Ovary (tissue), 3 donors: Measurements from ENCODE around the gene KLHL33.

ENCODE experiments used
- CTCF ChIP-seq, 3 donors: fragments of 450-650 bp in 2 of 3; fragments of 200-600 bp in 1 of 3; IDR thresholded peaks; one replicate each; pipeline versions ENCODE4 v1.5.1 to v1.8.0; 2016 to 2022; ENCODE audit warnings: antibody characterized with exemption in 3 of 3, mild to moderate bottlenecking in 1 of 3
- EP300 ChIP-seq: sonication (generic); formaldehyde crosslinking; IDR thresholded peaks from one replicate; pipeline ENCODE4 v1.6.1; 2017; ENCODE audit warnings: antibody characterized with exemption
- POLR2A ChIP-seq: fragments of 450-650 bp; IDR thresholded peaks from one replicate; pipeline ENCODE4 v1.6.1; 2017; ENCODE audit warnings: antibody characterized with exemption, mild to moderate bottlenecking, moderate library complexity
- donor health status: DM: no; HTN: no; CAD: no.

GRCh38 chr14:20381341-20381740 is 54.6 kb downstream of the KLHL33 start:
- TF ChIP-seq CTCF (IDR thresholded peaks at IDR 0.05): no peak
- no peak for TF ChIP-seq EP300
- no peak for TF ChIP-seq POLR2A
